ENCODE measurements around the gene C16orf46. TPM values are rescaled to one million over a fixed set of nuclear protein-coding genes. Genes with fewer than 3 reads are reported as not detected.

Gene C16orf46
- total and polyA plus RNA-seq, 9 of the 15 experiments (the other 6 are each of a cell fraction or from before 2014, with no cell fraction given), result 0.10 to 0.98 (median 0.41) TPM; not detected in 1

DNA sequence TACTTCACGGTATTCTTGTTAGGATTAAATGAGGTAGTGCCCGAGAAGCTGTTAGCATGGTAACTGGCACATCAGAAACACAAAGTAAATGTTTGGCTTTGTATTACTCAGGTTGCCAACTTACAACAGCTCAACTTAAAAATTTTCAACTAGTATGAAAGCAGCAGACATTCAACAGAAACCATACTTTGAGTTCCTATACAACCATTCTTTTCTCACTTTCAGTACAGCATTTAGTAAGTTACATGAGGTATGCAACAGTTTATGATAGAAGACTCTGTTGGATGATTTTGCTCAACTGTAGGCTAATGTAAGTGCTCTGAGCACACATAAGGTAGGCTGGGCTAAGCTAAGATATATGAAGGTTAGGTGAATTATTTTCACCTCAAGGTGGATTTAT is 62.4 kb downstream of the C16orf46 start:
- no peak overlapping the region for H2AFZ ChIP-seq (ENCODE audit: low read depth, low read length)
- no TSS peak for BruUV-seq (replicated peaks)
- H3K27me3 ChIP-seq (ENCODE audit: control insufficient read depth in 2 of 2, insufficient read depth in 2 of 2, low read length in 2 of 2), result no peaks in the 10 kb centered on the region
- peaks cover 20% of the 10 kb centered on the region for H3K79me2 ChIP-seq (ENCODE audit: control insufficient read depth, insufficient read depth, low read length)
- H3K4me3 ChIP-seq, result no peak overlapping the region
- TF ChIP-seq SLC30A9 (CRISPR knock-in tag; IDR thresholded peaks at IDR 0.05) (no peak), RHOXF2B (CRISPR knock-in tag; conservative IDR thresholded peaks at IDR 0.05) (no peak), ZNF282 (CRISPR knock-in tag; IDR thresholded peaks at IDR 0.05) (no peak), SIN3B (IDR thresholded peaks at IDR 0.05; ENCODE audit: low read depth) (no peak), SREBF1 (IDR thresholded peaks at IDR 0.05; ENCODE audit: borderline replicate concordance, low read depth, low read length) (no peak), ZFX (CRISPR knock-in tag; IDR thresholded peaks at IDR 0.05) (no peak), EHMT2 (IDR thresholded peaks at IDR 0.05) (no peak), NEUROD1 (IDR thresholded peaks at IDR 0.05; ENCODE audit: borderline replicate concordance, low read depth, low read length, partially characterized antibody) (no peak), RAD51 (IDR thresholded peaks at IDR 0.05; ENCODE audit: borderline replicate concordance, low read depth) (no peak), CAMTA2 (CRISPR knock-in tag; conservative IDR thresholded peaks at IDR 0.05) (no peak), SOX6 (IDR thresholded peaks at IDR 0.05) (no peak), HMG20B (CRISPR knock-in tag; IDR thresholded peaks at IDR 0.05) (no peak), ETV5 (CRISPR knock-in tag; IDR thresholded peaks at IDR 0.05; ENCODE audit: low read depth) (no peak), PHTF2 (CRISPR knock-in tag; IDR thresholded peaks at IDR 0.05) (no peak), ZNF311 (CRISPR knock-in tag; IDR thresholded peaks at IDR 0.05) (no peak)
- TF ChIP-seq, protein P1, sequence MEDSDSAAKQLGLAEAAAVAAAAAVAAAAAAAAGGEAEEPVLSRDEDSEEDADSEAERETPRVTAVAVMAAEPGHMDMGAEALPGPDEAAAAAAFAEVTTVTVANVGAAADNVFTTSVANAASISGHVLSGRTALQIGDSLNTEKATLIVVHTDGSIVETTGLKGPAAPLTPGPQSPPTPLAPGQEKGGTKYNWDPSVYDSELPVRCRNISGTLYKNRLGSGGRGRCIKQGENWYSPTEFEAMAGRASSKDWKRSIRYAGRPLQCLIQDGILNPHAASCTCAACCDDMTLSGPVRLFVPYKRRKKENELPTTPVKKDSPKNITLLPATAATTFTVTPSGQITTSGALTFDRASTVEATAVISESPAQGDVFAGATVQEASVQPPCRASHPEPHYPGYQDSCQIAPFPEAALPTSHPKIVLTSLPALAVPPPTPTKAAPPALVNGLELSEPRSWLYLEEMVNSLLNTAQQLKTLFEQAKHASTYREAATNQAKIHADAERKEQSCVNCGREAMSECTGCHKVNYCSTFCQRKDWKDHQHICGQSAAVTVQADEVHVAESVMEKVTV (CRISPR knock-in tag; IDR thresholded peaks at IDR 0.05), result no peak
- TF ChIP-seq, protein P2, sequence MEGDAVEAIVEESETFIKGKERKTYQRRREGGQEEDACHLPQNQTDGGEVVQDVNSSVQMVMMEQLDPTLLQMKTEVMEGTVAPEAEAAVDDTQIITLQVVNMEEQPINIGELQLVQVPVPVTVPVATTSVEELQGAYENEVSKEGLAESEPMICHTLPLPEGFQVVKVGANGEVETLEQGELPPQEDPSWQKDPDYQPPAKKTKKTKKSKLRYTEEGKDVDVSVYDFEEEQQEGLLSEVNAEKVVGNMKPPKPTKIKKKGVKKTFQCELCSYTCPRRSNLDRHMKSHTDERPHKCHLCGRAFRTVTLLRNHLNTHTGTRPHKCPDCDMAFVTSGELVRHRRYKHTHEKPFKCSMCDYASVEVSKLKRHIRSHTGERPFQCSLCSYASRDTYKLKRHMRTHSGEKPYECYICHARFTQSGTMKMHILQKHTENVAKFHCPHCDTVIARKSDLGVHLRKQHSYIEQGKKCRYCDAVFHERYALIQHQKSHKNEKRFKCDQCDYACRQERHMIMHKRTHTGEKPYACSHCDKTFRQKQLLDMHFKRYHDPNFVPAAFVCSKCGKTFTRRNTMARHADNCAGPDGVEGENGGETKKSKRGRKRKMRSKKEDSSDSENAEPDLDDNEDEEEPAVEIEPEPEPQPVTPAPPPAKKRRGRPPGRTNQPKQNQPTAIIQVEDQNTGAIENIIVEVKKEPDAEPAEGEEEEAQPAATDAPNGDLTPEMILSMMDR (IDR thresholded peaks at IDR 0.05 in 2 of 3, conservative IDR thresholded peaks at IDR 0.05 in 1 of 3; ENCODE audit: insufficient read depth in 2 of 3, low read depth in 1 of 3, low read length in 3 of 3), result no peak
- no peaks in the 10 kb centered on the region for H3K4me1 ChIP-seq (replicated peaks in 1 of 2; ENCODE audit: control insufficient read depth in 2 of 2, insufficient read depth in 2 of 2, low read length in 2 of 2)
- no peak overlapping the region for H3K27ac ChIP-seq (ENCODE audit: extremely low read depth, low read depth, low read length)
- CTCF ChIA-PET (ENCODE audit: low intra/inter-chr PET ratio), result no interaction called here
- POLR2A ChIA-PET, result interaction anchor here (0.6 to 1.4 kb wide), 4 partner anchors 11 to 58 kb away, joined by 3 to 4 read pairs (median 3); no protein-coding TSS in a partner anchor
- no peak for DNase-seq (ENCODE audit: extremely low read depth in 1 of 4, low spot score in 3 of 4)
- FAIRE-seq, result no peak
- ATAC-seq, result no peak
- in situ Hi-C loops (cut with MboI), result loop anchor here (25.0 kb wide), 1 partner anchor 723 kb away; no protein-coding TSS in a partner anchor
- intact Hi-C loops (cut with micrococcal nuclease), result no loop called here
- no peaks in the 10 kb centered on the region for H4K20me1 ChIP-seq (replicated peaks; ENCODE audit: control insufficient read depth, insufficient read depth, low read length)
- no peaks in the 10 kb centered on the region for H3K9me1 ChIP-seq (ENCODE audit: control insufficient read depth, insufficient read depth, low read length)
- no peak overlapping the region for H3K4me2 ChIP-seq (ENCODE audit: insufficient read depth, low read length)
- H3K9me3 ChIP-seq (replicated peaks; ENCODE audit: control insufficient read depth, insufficient read depth, low read depth, low read length), result no peaks in the 10 kb centered on the region
- WGBS (ENCODE audit: insufficient coverage, low coverage, missing lambda C conversion rate), result 85% methylated on average over 2 of the region's 2 CpGs
- H3K9ac ChIP-seq (ENCODE audit: insufficient read depth in 1 of 2, low read depth in 2 of 2, low read length in 2 of 2), result no peak overlapping the region
- H3K36me3 ChIP-seq (ENCODE audit: control insufficient read depth, insufficient read depth, low read length), result peaks cover 98% of the 10 kb centered on the region
